AG10803 (cell line): ENCODE results near the gene KLHL14.

Experiments
- DNase-seq: peaks from one replicate; pipeline ENCODE4 v3.0.0; 2010; ENCODE audit warnings: low read depth
- H3K4me3 ChIP-seq: 2 replicates; pipeline ENCODE4 v1.5.1; 2011; ENCODE audit warnings: mild to moderate bottlenecking, low read length, control low read depth
- CTCF ChIP-seq: conservative IDR thresholded peaks from 2 replicates; pipeline ENCODE4 v1.5.1; 2011; ENCODE audit warnings: mild to moderate bottlenecking, low read length, control low read depth, inconsistent platforms

KLHL14 gene

GRCh38 chr18:32623563-32623962, 149.3 kb downstream of the KLHL14 start:
- no peak for TF ChIP-seq CTCF
- DNase-seq, result no peak
- H3K4me3 ChIP-seq, result no peak overlapping the region
